Measurements from ENCODE around the gene MYH13. TPM values are rescaled to one million over a fixed set of nuclear protein-coding genes. Genes with fewer than 3 reads are reported as not detected.

MYH13 gene
- total RNA-seq, 2 experiments from 2014 or later: not detected

- DNase-seq (no peak), ATAC-seq (no peak)
- Mint-ChIP-seq H3K4me3 (no peak overlapping the region), H3K4me1 (ENCODE audit: low read depth) (no peaks in the 10 kb centered on the region), H3K27me3 (peaks cover 4% of the 10 kb centered on the region), H3K36me3 (ENCODE audit: low read depth) (no peaks in the 10 kb centered on the region), H3K9me3 (no peaks in the 10 kb centered on the region), H3K27ac (no peak overlapping the region)
- no peak for TF ChIP-seq CTCF (IDR thresholded peaks at IDR 0.05)
- intact Hi-C loops (cut with micrococcal nuclease): no loop called here
- POLR2A ChIA-PET: no interaction called here
- CTCF ChIA-PET: no interaction called here
Observed at GRCh38 chr17:10369239-10369638, 3.6 kb downstream of the MYH13 start.

- TF ChIP-seq CTCF (IDR thresholded peaks at IDR 0.05): no peak
- ATAC-seq (no peak), DNase-seq (no peak)
- Mint-ChIP-seq H3K9me3 (no peaks in the 10 kb centered on the region), H3K4me1 (ENCODE audit: low read depth) (no peaks in the 10 kb centered on the region), H3K27me3 (peaks cover 4% of the 10 kb centered on the region), H3K27ac (no peak overlapping the region), H3K36me3 (ENCODE audit: low read depth) (no peaks in the 10 kb centered on the region), H3K4me3 (no peak overlapping the region)
- CTCF ChIA-PET: interaction anchor here (1.0 kb wide), 1 partner anchor 249 kb away, joined by 3 read pairs; no protein-coding TSS in a partner anchor
- POLR2A ChIA-PET: no interaction called here
- intact Hi-C loops (cut with micrococcal nuclease): no loop called here
Observed at GRCh38 chr17:10368561-10368960, 4.2 kb downstream of the MYH13 start.

DNA sequence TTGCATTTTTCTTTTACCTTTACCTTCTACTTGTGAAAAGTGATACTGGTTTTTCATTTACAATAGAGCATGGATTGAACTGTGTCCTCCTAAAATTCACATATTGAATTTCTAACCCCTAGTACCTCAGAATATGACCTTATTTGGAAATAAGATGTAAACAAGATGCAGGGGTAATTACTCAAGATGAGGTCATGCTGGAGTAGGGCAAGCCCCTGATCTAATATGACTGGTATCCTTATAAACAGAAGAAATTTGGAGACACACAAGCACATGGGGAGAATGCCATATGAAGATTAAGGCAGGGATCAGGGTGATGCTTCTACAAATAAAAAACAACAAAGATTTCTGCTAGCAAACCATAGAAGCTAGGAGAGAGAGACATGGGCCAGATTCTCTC is 12.2 kb downstream of the MYH13 start:
- Mint-ChIP-seq H3K4me3 (no peak overlapping the region), H3K9me3 (no peaks in the 10 kb centered on the region), H3K27ac (no peak overlapping the region), H3K36me3 (ENCODE audit: low read depth) (no peaks in the 10 kb centered on the region), H3K27me3 (no peaks in the 10 kb centered on the region), H3K4me1 (ENCODE audit: low read depth) (no peaks in the 10 kb centered on the region)
- ATAC-seq (no peak), DNase-seq (no peak)
- TF ChIP-seq CTCF (IDR thresholded peaks at IDR 0.05): no peak
- CTCF ChIA-PET: no interaction called here
- intact Hi-C loops (cut with micrococcal nuclease): no loop called here
- POLR2A ChIA-PET: no interaction called here

DNA sequence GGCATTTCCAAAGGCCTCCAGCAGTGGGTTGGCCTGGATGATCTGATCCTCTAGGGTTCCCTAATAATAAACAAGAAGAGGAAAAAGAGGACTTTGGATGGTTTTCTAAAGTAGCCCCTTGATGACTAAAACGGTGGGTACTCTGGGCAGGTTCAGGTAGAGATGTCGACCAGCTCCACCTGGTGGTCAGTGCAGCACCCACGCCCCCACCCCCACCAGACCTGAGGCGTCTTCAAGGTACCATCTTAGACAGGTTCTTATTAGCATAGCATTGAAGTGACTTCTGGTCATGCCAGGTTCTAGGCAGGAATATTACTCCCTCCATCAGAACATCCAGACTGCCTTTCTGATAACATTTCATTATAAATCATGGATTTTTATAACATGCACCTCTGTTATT is 15.0 kb downstream of the MYH13 start:
- ChIA-PET CTCF (interaction anchor here (1.0 kb wide), 1 partner anchor 13 kb away, joined by 4 read pairs; no protein-coding TSS in a partner anchor), POLR2A (no interaction called here)
- Mint-ChIP-seq H3K27ac (no peak overlapping the region), H3K9me3 (no peaks in the 10 kb centered on the region), H3K4me3 (no peak overlapping the region), H3K27me3 (no peaks in the 10 kb centered on the region), H3K36me3 (ENCODE audit: low read depth) (no peaks in the 10 kb centered on the region), H3K4me1 (ENCODE audit: low read depth) (no peaks in the 10 kb centered on the region)
- ATAC-seq (peak; percentile 34), DNase-seq (peak; percentile 60)
- intact Hi-C loops (cut with micrococcal nuclease): no loop called here
- TF ChIP-seq CTCF (IDR thresholded peaks at IDR 0.05): peak; percentile 41

- no peaks in the 10 kb centered on the region for H3K9me3 Mint-ChIP-seq
- CTCF ChIA-PET: interaction anchor here (1.4 to 2.8 kb wide), 2 partner anchors 27 to 261 kb away, joined by 3 to 10 read pairs; no protein-coding TSS in a partner anchor
- H3K27ac Mint-ChIP-seq: no peak overlapping the region
- no peaks in the 10 kb centered on the region for H3K36me3 Mint-ChIP-seq (ENCODE audit: low read depth)
- POLR2A ChIA-PET: no interaction called here
- intact Hi-C loops (cut with micrococcal nuclease): no loop called here
- DNase-seq (no peak), ATAC-seq (no peak)
- H3K4me1 Mint-ChIP-seq (ENCODE audit: low read depth): no peaks in the 10 kb centered on the region
- H3K4me3 Mint-ChIP-seq: no peak overlapping the region
- peaks cover 1% of the 10 kb centered on the region for H3K27me3 Mint-ChIP-seq
- no peak for TF ChIP-seq CTCF (IDR thresholded peaks at IDR 0.05)
Observed at GRCh38 chr17:10354651-10355050, 18.2 kb downstream of the MYH13 start.
